ENCODE data around the gene MARK2. TPM values are rescaled to one million over a fixed set of nuclear protein-coding genes. Genes with fewer than 3 reads are reported as not detected.

Gene MARK2
- total RNA-seq, 1 donor from 2014 or later: 31.8 TPM

DNA sequence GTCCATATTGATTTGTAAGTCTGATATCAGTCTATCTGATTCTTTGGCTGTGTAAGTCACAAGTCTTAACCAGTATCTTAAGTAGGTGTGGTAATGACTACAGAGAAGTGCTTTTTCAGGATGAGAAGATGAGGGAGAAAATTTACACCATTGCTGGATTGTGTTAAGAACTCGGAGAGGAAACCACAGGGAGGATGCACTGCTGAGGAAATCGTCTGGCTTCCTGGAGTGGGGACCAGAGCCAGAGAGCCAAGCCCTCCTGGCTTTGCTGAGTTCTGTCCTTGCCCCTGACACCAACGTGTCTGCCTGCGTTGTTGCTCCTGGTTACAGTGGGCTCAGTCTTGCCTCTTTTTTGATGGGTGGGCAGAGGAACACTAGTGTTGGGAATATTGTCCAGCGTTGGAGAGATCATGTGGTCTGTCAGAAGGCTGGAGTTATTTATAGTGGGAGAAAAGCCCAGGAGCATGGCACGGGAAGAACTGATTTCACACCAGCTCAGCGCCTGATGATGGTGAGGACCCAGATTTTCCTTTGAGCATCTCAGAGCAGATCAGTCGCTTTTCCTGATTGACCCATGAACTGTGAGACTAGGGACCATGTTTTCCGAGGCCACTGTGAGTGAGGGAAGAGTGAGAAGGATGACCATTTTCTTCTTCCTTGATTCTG, 29.6 kb downstream of the MARK2 start:
- Mint-ChIP-seq H3K4me3 (ENCODE audit: unreplicated experiment) (no peak overlapping the region), H3K36me3 (ENCODE audit: unreplicated experiment) (peaks cover 5% of the 10 kb centered on the region), H3K27me3 (ENCODE audit: unreplicated experiment) (no peaks in the 10 kb centered on the region), H3K9me3 (ENCODE audit: unreplicated experiment) (no peaks in the 10 kb centered on the region), H3K27ac (ENCODE audit: unreplicated experiment) (no peak overlapping the region), H3K4me1 (ENCODE audit: unreplicated experiment) (peaks cover 51% of the 10 kb centered on the region)
- TF ChIP-seq, protein P1, sequence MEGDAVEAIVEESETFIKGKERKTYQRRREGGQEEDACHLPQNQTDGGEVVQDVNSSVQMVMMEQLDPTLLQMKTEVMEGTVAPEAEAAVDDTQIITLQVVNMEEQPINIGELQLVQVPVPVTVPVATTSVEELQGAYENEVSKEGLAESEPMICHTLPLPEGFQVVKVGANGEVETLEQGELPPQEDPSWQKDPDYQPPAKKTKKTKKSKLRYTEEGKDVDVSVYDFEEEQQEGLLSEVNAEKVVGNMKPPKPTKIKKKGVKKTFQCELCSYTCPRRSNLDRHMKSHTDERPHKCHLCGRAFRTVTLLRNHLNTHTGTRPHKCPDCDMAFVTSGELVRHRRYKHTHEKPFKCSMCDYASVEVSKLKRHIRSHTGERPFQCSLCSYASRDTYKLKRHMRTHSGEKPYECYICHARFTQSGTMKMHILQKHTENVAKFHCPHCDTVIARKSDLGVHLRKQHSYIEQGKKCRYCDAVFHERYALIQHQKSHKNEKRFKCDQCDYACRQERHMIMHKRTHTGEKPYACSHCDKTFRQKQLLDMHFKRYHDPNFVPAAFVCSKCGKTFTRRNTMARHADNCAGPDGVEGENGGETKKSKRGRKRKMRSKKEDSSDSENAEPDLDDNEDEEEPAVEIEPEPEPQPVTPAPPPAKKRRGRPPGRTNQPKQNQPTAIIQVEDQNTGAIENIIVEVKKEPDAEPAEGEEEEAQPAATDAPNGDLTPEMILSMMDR (IDR thresholded peaks at IDR 0.05): no peak
- no peak for DNase-seq (ENCODE audit: extremely low spot score, unreplicated experiment)

DNA sequence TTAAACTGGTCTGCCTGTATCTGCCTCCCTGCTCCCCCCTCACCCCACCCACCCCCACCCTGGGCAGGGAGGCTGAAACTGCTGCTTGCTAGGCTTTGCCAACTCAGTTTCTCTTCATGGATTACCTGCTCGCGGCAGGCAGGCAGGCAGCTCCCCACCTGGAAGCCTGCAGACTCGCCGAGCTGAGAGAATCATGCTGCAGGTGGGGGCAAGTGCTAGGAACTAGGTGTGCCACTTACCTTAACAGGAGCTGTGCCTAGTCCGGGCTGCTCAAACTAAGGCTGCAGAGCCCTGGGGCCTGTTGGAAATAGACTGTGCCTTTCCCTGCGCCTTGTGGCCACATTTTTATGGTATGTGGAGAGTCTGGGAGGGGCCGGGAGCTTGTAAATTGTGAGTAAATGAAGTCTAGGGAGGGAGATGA, 30.3 kb downstream of the MARK2 start:
- DNase-seq (ENCODE audit: extremely low spot score, unreplicated experiment): no peak
- Mint-ChIP-seq H3K4me3 (ENCODE audit: unreplicated experiment) (no peak overlapping the region), H3K9me3 (ENCODE audit: unreplicated experiment) (no peaks in the 10 kb centered on the region), H3K36me3 (ENCODE audit: unreplicated experiment) (peaks cover 5% of the 10 kb centered on the region), H3K27me3 (ENCODE audit: unreplicated experiment) (no peaks in the 10 kb centered on the region), H3K4me1 (ENCODE audit: unreplicated experiment) (peaks cover 58% of the 10 kb centered on the region), H3K27ac (ENCODE audit: unreplicated experiment) (no peak overlapping the region)
- TF ChIP-seq, protein P1 (IDR thresholded peaks at IDR 0.05): no peak

DNA sequence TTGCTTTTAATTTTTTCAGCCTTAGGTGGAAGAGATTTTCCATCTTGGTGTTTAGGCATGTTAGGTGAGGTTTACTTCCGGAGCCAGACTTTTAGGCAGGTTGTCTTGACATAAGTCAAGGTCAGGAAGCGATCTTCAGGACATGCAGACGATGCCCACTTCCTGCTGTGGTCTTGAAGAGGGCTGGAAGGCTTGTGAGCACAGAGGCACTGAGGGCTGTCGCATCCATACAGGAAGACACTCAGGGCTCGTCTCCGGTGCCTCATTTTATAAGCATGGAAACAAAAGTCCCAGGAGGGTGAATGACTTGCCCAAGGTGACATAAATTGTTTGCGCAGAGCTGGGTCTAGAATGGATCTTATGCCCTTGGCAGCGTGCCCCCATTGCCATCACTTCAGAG, 30.8 kb downstream of the MARK2 start:
- Mint-ChIP-seq H3K36me3 (ENCODE audit: unreplicated experiment) (peaks cover 5% of the 10 kb centered on the region), H3K27ac (ENCODE audit: unreplicated experiment) (peak overlapping the region; percentile 55), H3K9me3 (ENCODE audit: unreplicated experiment) (no peaks in the 10 kb centered on the region), H3K4me1 (ENCODE audit: unreplicated experiment) (peaks cover 61% of the 10 kb centered on the region), H3K4me3 (ENCODE audit: unreplicated experiment) (no peak overlapping the region), H3K27me3 (ENCODE audit: unreplicated experiment) (no peaks in the 10 kb centered on the region)
- DNase-seq (ENCODE audit: extremely low spot score, unreplicated experiment): no peak
- TF ChIP-seq, protein P1 (IDR thresholded peaks at IDR 0.05): no peak

DNA sequence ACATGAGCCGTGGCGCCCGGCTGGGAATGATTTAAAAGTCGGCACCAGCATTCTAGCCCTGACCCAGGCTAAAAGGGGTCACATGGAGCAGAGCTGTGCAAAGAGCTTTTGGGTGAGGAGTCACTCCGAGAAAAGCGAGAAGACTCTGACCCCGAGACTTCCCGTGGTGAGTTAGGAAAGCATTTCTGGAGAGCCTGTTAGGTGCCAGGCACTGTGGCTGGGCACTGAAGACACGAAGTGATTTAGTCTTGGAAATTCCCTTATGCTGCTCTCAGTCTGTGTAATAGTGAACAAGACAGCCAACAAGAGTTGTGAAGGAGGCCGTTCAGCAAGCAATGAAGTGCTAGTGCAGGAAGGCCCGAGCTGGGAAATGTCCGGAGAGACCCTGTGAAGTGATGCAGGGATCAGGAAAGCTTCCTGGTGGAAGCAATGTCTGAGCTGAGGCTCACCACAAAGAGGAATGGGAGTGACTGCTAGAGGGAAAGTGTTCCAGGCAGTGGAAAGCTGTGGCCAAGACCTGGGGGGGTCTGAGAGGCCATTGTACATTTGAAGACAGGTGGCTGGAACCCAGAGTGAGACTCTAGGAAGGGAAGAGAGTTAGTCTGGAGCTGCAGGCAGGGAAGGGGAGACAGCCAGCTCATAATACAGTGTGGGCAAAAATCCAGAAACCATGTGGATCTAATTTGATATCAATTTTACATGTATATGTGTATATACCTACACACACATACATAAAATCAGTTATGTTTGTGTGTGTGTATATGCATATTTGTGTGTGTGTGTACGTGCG, 31.6 kb downstream of the MARK2 start:
- no peaks in the 10 kb centered on the region for H3K9me3 Mint-ChIP-seq (ENCODE audit: unreplicated experiment)
- no peaks in the 10 kb centered on the region for H3K27me3 Mint-ChIP-seq (ENCODE audit: unreplicated experiment)
- DNase-seq (ENCODE audit: extremely low spot score, unreplicated experiment): no peak
- no peak overlapping the region for H3K4me3 Mint-ChIP-seq (ENCODE audit: unreplicated experiment)
- H3K27ac Mint-ChIP-seq (ENCODE audit: unreplicated experiment): peak overlapping the region; percentile 55
- H3K4me1 Mint-ChIP-seq (ENCODE audit: unreplicated experiment): peaks cover 61% of the 10 kb centered on the region
- TF ChIP-seq, protein P1 (IDR thresholded peaks at IDR 0.05): no peak
- H3K36me3 Mint-ChIP-seq (ENCODE audit: unreplicated experiment): peaks cover 5% of the 10 kb centered on the region

Data from osteocyte (in vitro differentiated cells).